Measurements from ENCODE around the gene ATP8A2.

DNA sequence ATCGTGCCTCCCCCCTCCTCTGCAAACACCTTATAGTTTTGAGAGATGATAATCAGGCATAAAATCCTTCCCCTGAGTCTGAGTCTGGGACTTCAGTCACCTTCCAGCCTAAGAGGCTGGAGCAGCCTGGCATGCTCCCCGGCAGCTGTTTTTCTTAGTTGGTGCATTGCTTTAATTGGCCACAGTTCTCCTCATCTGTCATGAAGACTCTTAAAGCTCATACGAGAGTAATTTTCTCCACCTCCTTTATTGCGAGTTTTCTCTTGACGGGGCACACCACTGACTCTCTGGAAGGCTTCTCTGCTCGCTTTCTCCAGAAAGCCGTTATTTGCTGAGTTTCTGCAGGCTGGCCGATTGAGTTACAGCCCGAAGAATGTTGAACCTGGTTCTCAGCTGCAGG is 310.5 kb downstream of the ATP8A2 start:
- TF ChIP-seq, protein P1, sequence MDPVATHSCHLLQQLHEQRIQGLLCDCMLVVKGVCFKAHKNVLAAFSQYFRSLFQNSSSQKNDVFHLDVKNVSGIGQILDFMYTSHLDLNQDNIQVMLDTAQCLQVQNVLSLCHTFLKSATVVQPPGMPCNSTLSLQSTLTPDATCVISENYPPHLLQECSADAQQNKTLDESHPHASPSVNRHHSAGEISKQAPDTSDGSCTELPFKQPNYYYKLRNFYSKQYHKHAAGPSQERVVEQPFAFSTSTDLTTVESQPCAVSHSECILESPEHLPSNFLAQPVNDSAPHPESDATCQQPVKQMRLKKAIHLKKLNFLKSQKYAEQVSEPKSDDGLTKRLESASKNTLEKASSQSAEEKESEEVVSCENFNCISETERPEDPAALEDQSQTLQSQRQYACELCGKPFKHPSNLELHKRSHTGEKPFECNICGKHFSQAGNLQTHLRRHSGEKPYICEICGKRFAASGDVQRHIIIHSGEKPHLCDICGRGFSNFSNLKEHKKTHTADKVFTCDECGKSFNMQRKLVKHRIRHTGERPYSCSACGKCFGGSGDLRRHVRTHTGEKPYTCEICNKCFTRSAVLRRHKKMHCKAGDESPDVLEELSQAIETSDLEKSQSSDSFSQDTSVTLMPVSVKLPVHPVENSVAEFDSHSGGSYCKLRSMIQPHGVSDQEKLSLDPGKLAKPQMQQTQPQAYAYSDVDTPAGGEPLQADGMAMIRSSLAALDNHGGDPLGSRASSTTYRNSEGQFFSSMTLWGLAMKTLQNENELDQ (CRISPR knock-in tag; IDR thresholded peaks at IDR 0.05; ENCODE audit: borderline replicate concordance) = no peak
- TF ChIP-seq ZMIZ1 (IDR thresholded peaks at IDR 0.05; ENCODE audit: low read depth in 2 of 2, low read length in 2 of 2) = no peak
- TF ChIP-seq L3MBTL2 (IDR thresholded peaks at IDR 0.05) = no peak
- TF ChIP-seq SMAD2 (IDR thresholded peaks at IDR 0.05; ENCODE audit: low read depth, low read length) = no peak
- TF ChIP-seq CC2D1A (IDR thresholded peaks at IDR 0.05) = no peak
- no peak for TF ChIP-seq MED1 (CRISPR knock-in tag; IDR thresholded peaks at IDR 0.05; ENCODE audit: borderline replicate concordance)

Measured in K562 (cell line).